T-helper 22 cell (primary cell): ENCODE results near the gene ALKBH5.
A peak's percentile ranks its signal among the peaks of the same experiment; 100 is the strongest.

ENCODE experiments used
- DNase-seq: peaks from one replicate; pipeline ENCODE4 v3.0.0-alpha.2; 2020; ENCODE audit warnings: low read depth

ALKBH5 gene

GRCh38 chr17:18183334-18184142 is at the start of gene ALKBH5:
Gene ALKBH5, plus strand, starts transcription at chr17:18183828. Its CDS starts 416 bp downstream, at chr17:18184244.
- DNase-seq, result peak; percentile 97

GRCh38 chr17:18136357-18136756 is 47.3 kb upstream of the ALKBH5 start:
- no peak for DNase-seq

- DNase-seq, result no peak
These were observed 45.4 kb upstream of the ALKBH5 start for GRCh38 chr17:18138065-18138749.

GRCh38 chr17:18139092-18139491 is 44.5 kb upstream of the ALKBH5 start:
- DNase-seq, result no peak

- DNase-seq, result no peak
These were observed 44.1 kb upstream of the ALKBH5 start for GRCh38 chr17:18139498-18139897.

GRCh38 chr17:18139949-18140348 is 43.7 kb upstream of the ALKBH5 start:
- no peak for DNase-seq

- DNase-seq, result no peak
These were observed 43.0 kb upstream of the ALKBH5 start for GRCh38 chr17:18140648-18141047.

GRCh38 chr17:18141210-18141803 is 42.3 kb upstream of the ALKBH5 start:
- no peak for DNase-seq

- DNase-seq, result no peak
These were observed 41.2 kb upstream of the ALKBH5 start for GRCh38 chr17:18142417-18142816.

GRCh38 chr17:18143044-18143936 is 40.3 kb upstream of the ALKBH5 start:
- DNase-seq, result no peak

GRCh38 chr17:18144261-18144660 is 39.4 kb upstream of the ALKBH5 start:
- DNase-seq, result no peak

GRCh38 chr17:18144855-18145254 is 38.8 kb upstream of the ALKBH5 start:
- no peak for DNase-seq

GRCh38 chr17:18145811-18146210 is 37.8 kb upstream of the ALKBH5 start:
- no peak for DNase-seq

- no peak for DNase-seq
These were observed 37.4 kb upstream of the ALKBH5 start for GRCh38 chr17:18146259-18146658.

- no peak for DNase-seq
These were observed 36.6 kb upstream of the ALKBH5 start for GRCh38 chr17:18146980-18147379.

- DNase-seq, result no peak
These were observed 35.0 kb upstream of the ALKBH5 start for GRCh38 chr17:18148586-18148985.

- DNase-seq, result no peak
These were observed 32.3 kb upstream of the ALKBH5 start for GRCh38 chr17:18151290-18151689.

- DNase-seq, result no peak
These were observed 28.4 kb upstream of the ALKBH5 start for GRCh38 chr17:18155179-18155578.

GRCh38 chr17:18156171-18156975 is 27.3 kb upstream of the ALKBH5 start:
- no peak for DNase-seq

- DNase-seq, result no peak
These were observed 26.7 kb upstream of the ALKBH5 start for GRCh38 chr17:18156976-18157280.

GRCh38 chr17:18157354-18157985 is 26.2 kb upstream of the ALKBH5 start:
- no peak for DNase-seq
